Adipocyte (in vitro differentiated cells): ENCODE measurements around the gene NPAS2.

Source experiments
- DNase-seq: peaks from one replicate; pipeline ENCODE4 v3.0.0-alpha.2; 2015; ENCODE audit warnings: low read depth
- H3K27me3 ChIP-seq: replicated peaks from 2 replicates; pipeline ENCODE4 v1.7.0; 2013; ENCODE audit warnings: mild to moderate bottlenecking, low read length, moderate library complexity; ENCODE audit not compliant: control insufficient read depth, insufficient read depth
- H3K36me3 ChIP-seq: 2 replicates; pipeline ENCODE4 v1.7.0; 2013; ENCODE audit warnings: low read length, mild to moderate bottlenecking, moderate library complexity; ENCODE audit not compliant: control insufficient read depth, insufficient read depth, severe bottlenecking
- H3K4me1 ChIP-seq: 2 replicates; pipeline ENCODE4 v1.7.0; 2013; ENCODE audit warnings: mild to moderate bottlenecking, low read length, moderate library complexity; ENCODE audit not compliant: control insufficient read depth, insufficient read depth
- H3K4me3 ChIP-seq: 2 replicates; pipeline ENCODE4 v1.7.0; 2013; ENCODE audit warnings: mild to moderate bottlenecking, low read length, moderate library complexity
- H3K9ac ChIP-seq: 2 replicates; pipeline ENCODE4 v1.7.0; 2013; ENCODE audit warnings: mild to moderate bottlenecking, low read length, moderate library complexity
- H3K9me3 ChIP-seq: 2 replicates; pipeline ENCODE4 v1.7.0; 2013; ENCODE audit warnings: mild to moderate bottlenecking, low read length, moderate library complexity; ENCODE audit not compliant: control insufficient read depth

Gene NPAS2

GRCh38 chr2:100822587-100823248, 2.8 kb downstream of the NPAS2 start:
- DNase-seq: peak; percentile 65
- Histone ChIP-seq H3K36me3 (no peaks in the 10 kb centered on the region), H3K4me1 (peaks cover 26% of the 10 kb centered on the region), H3K4me3 (peak overlapping the region; percentile 88), H3K27me3 (no peaks in the 10 kb centered on the region), H3K9me3 (peaks cover 4% of the 10 kb centered on the region), H3K9ac (peak overlapping the region; percentile 92)

GRCh38 chr2:100823665-100824438, 3.9 kb downstream of the NPAS2 start:
- Histone ChIP-seq H3K4me1 (peaks cover 26% of the 10 kb centered on the region), H3K27me3 (no peaks in the 10 kb centered on the region), H3K9ac (no peak overlapping the region), H3K4me3 (no peak overlapping the region), H3K36me3 (no peaks in the 10 kb centered on the region), H3K9me3 (peaks cover 14% of the 10 kb centered on the region)
- DNase-seq: no peak

- Histone ChIP-seq H3K36me3 (no peaks in the 10 kb centered on the region), H3K27me3 (no peaks in the 10 kb centered on the region)
- no peak for DNase-seq
Measured at GRCh38 chr2:100824842-100825241, 4.9 kb downstream of the NPAS2 start.

GRCh38 chr2:100826494-100826893, 6.6 kb downstream of the NPAS2 start:
- no peaks in the 10 kb centered on the region for H3K36me3 ChIP-seq
- no peak overlapping the region for H3K9ac ChIP-seq
- H3K4me3 ChIP-seq: no peak overlapping the region
- no peaks in the 10 kb centered on the region for H3K27me3 ChIP-seq
- H3K9me3 ChIP-seq: peaks cover 14% of the 10 kb centered on the region
- peaks cover 24% of the 10 kb centered on the region for H3K4me1 ChIP-seq
- DNase-seq: no peak

More at GRCh38 chr2:100824842-100825241, 4.9 kb downstream of the NPAS2 start:
- H3K9ac ChIP-seq: no peak overlapping the region
- H3K9me3 ChIP-seq: peaks cover 14% of the 10 kb centered on the region
- peaks cover 26% of the 10 kb centered on the region for H3K4me1 ChIP-seq
- H3K4me3 ChIP-seq: no peak overlapping the region

GRCh38 chr2:100831158-100831750, 11.3 kb downstream of the NPAS2 start:
- Histone ChIP-seq H3K4me1 (peaks cover 21% of the 10 kb centered on the region), H3K9me3 (peaks cover 14% of the 10 kb centered on the region), H3K36me3 (no peaks in the 10 kb centered on the region), H3K27me3 (no peaks in the 10 kb centered on the region), H3K9ac (no peak overlapping the region), H3K4me3 (no peak overlapping the region)
- no peak for DNase-seq

GRCh38 chr2:100831831-100832230, 11.9 kb downstream of the NPAS2 start:
- peaks cover 14% of the 10 kb centered on the region for H3K9me3 ChIP-seq
- no peak for DNase-seq
- no peak overlapping the region for H3K9ac ChIP-seq
- no peaks in the 10 kb centered on the region for H3K36me3 ChIP-seq
- H3K4me1 ChIP-seq: peaks cover 21% of the 10 kb centered on the region
- no peaks in the 10 kb centered on the region for H3K27me3 ChIP-seq
- H3K4me3 ChIP-seq: no peak overlapping the region

- no peak overlapping the region for H3K9ac ChIP-seq
- H3K4me1 ChIP-seq: peaks cover 21% of the 10 kb centered on the region
- H3K4me3 ChIP-seq: no peak overlapping the region
- no peaks in the 10 kb centered on the region for H3K36me3 ChIP-seq
- DNase-seq: peak; percentile 53
- no peaks in the 10 kb centered on the region for H3K27me3 ChIP-seq
- peaks cover 8% of the 10 kb centered on the region for H3K9me3 ChIP-seq
Measured at GRCh38 chr2:100832885-100833284, 12.9 kb downstream of the NPAS2 start.

- no peak overlapping the region for H3K4me3 ChIP-seq
- peaks cover 5% of the 10 kb centered on the region for H3K9me3 ChIP-seq
- DNase-seq: no peak
- H3K9ac ChIP-seq: no peak overlapping the region
- peaks cover 21% of the 10 kb centered on the region for H3K4me1 ChIP-seq
- H3K36me3 ChIP-seq: no peaks in the 10 kb centered on the region
- no peaks in the 10 kb centered on the region for H3K27me3 ChIP-seq
Measured at GRCh38 chr2:100833331-100833730, 13.4 kb downstream of the NPAS2 start.

GRCh38 chr2:100834221-100834620, 14.3 kb downstream of the NPAS2 start:
- peaks cover 21% of the 10 kb centered on the region for H3K4me1 ChIP-seq
- no peak for DNase-seq
- H3K27me3 ChIP-seq: no peaks in the 10 kb centered on the region
- H3K9ac ChIP-seq: no peak overlapping the region
- no peaks in the 10 kb centered on the region for H3K36me3 ChIP-seq
- no peaks in the 10 kb centered on the region for H3K9me3 ChIP-seq
- no peak overlapping the region for H3K4me3 ChIP-seq

- H3K9ac ChIP-seq: no peak overlapping the region
- H3K36me3 ChIP-seq: no peaks in the 10 kb centered on the region
Measured at GRCh38 chr2:100835006-100835659, 15.2 kb downstream of the NPAS2 start.

GRCh38 chr2:100840519-100840918, 20.6 kb downstream of the NPAS2 start:
- Histone ChIP-seq H3K36me3 (peaks cover 7% of the 10 kb centered on the region), H3K27me3 (no peaks in the 10 kb centered on the region), H3K9me3 (no peaks in the 10 kb centered on the region), H3K9ac (no peak overlapping the region), H3K4me3 (no peak overlapping the region), H3K4me1 (no peaks in the 10 kb centered on the region)
- no peak for DNase-seq

More at GRCh38 chr2:100835006-100835659, 15.2 kb downstream of the NPAS2 start:
- H3K4me3 ChIP-seq: no peak overlapping the region
- peaks cover 21% of the 10 kb centered on the region for H3K4me1 ChIP-seq
- no peak for DNase-seq
- no peaks in the 10 kb centered on the region for H3K27me3 ChIP-seq
- H3K9me3 ChIP-seq: no peaks in the 10 kb centered on the region
